ENCODE data around the gene OR51E1. TPM values are rescaled to one million over a fixed set of nuclear protein-coding genes. Genes with fewer than 3 reads are reported as not detected.

Gene OR51E1
- total and polyA plus RNA-seq, 10 of the 15 experiments (the other 5 are each of a cell fraction or from before 2014, with no cell fraction given), result not detected

- Histone ChIP-seq H3K9ac (ENCODE audit: control insufficient read depth, insufficient read depth, low read length) (no peak overlapping the region), H3K9me3 (replicated peaks; ENCODE audit: control insufficient read depth, insufficient read depth, low read length) (no peaks in the 10 kb centered on the region), H3K27ac (ENCODE audit: control insufficient read depth, insufficient read depth) (no peak overlapping the region), H4K20me1 (ENCODE audit: control insufficient read depth, insufficient read depth) (no peaks in the 10 kb centered on the region), H3K4me1 (ENCODE audit: control insufficient read depth, insufficient read depth, low read length) (no peaks in the 10 kb centered on the region; the same call in none of the 2 replicates), H3K79me2 (ENCODE audit: control insufficient read depth, insufficient read depth, low read length) (no peaks in the 10 kb centered on the region), H3K4me2 (ENCODE audit: control insufficient read depth, insufficient read depth) (no peak overlapping the region), H3K4me3 (no peak overlapping the region), H2AFZ (ENCODE audit: control insufficient read depth, low read depth, low read length) (no peak overlapping the region), H3K36me3 (ENCODE audit: control insufficient read depth in 2 of 2, insufficient read depth in 2 of 2, low read length in 1 of 2) (no peaks in the 10 kb centered on the region), H3K27me3 (replicated peaks in 1 of 2; ENCODE audit: control insufficient read depth in 2 of 2, insufficient read depth in 2 of 2, low read length in 1 of 2) (no peaks in the 10 kb centered on the region; a peak in 1 of 4 replicates)
- ChIA-PET RAD21 (ENCODE audit: unreplicated experiment) (no interaction called here), POLR2A (no interaction called here), SMC1A (ENCODE audit: uncharacterized antibody, unreplicated experiment) (no interaction called here), CTCF (interaction anchor here (0.6 to 1.1 kb wide), 2 partner anchors 88 to 208 kb away, joined by 3 to 4 read pairs; no protein-coding TSS in a partner anchor)
- intact Hi-C loops (cut with micrococcal nuclease; ENCODE audit: unreplicated experiment), result loop anchor here (5.0 kb wide), 2 partner anchors 37 to 52 kb away; no protein-coding TSS in a partner anchor
- in situ Hi-C loops (cut with MboI), result no loop called here
- ATAC-seq (no peak), DNase-seq (ENCODE audit: low read depth, low spot score) (no peak), FAIRE-seq (no peak)
- WGBS (ENCODE audit: insufficient coverage, insufficient replicate concordance, low lambda C conversion rate, missing lambda C conversion rate), result 88% methylated on average over 1 of the region's 1 CpG
- no peak for TF ChIP-seq SRF (IDR thresholded peaks at IDR 0.05; ENCODE audit: low read depth in 2 of 2, low read length in 2 of 2)
- no peak for TF ChIP-seq FOS (IDR thresholded peaks at IDR 0.05; ENCODE audit: borderline replicate concordance, extremely low read depth, insufficient read length)
- TF ChIP-seq CEBPZ (IDR thresholded peaks at IDR 0.05; ENCODE audit: low read depth, low read length), result no peak
- TF ChIP-seq IRF4 (IDR thresholded peaks at IDR 0.05; ENCODE audit: low read depth, low read length), result no peak
- no peak for TF ChIP-seq ZBED1 (IDR thresholded peaks at IDR 0.05; ENCODE audit: borderline replicate concordance)
- TF ChIP-seq CHD1 (IDR thresholded peaks at IDR 0.05; ENCODE audit: low read depth, low read length), result no peak
- TF ChIP-seq JUND (IDR thresholded peaks at IDR 0.05; ENCODE audit: low read depth, low read length), result no peak
- no peak for TF ChIP-seq YBX1 (IDR thresholded peaks at IDR 0.05)
- TF ChIP-seq MAX (IDR thresholded peaks at IDR 0.05; ENCODE audit: low read depth, low read length), result no peak
- no peak for TF ChIP-seq TCF3 (IDR thresholded peaks at IDR 0.05; ENCODE audit: borderline replicate concordance, insufficient read depth, low read depth, low read length)
- no peak for TF ChIP-seq ZBTB33 (IDR thresholded peaks at IDR 0.05)
- no peak for TF ChIP-seq E2F4 (IDR thresholded peaks at IDR 0.05; ENCODE audit: low read depth, low read length)
- TF ChIP-seq USF1 (IDR thresholded peaks at IDR 0.05; ENCODE audit: borderline replicate concordance, extremely low read length, insufficient read depth, low read depth, low read length), result no peak
- TF ChIP-seq ESRRA (IDR thresholded peaks at IDR 0.05; ENCODE audit: low read length), result no peak
- no TSS peak for BruUV-seq (replicated peaks)
Measured at GRCh38 chr11:4700436-4700820, 56.6 kb downstream of the OR51E1 start.
